B cell (primary cell): ENCODE results near the gene SDR9C7. TPM values are rescaled to one million over a fixed set of nuclear protein-coding genes. Genes with fewer than 3 reads are reported as not detected.

Experiments
- ATAC-seq: fragments of 200-7000 bp; cut with Tn5 transposase; one replicate; pipeline ENCODE4 v1.10.0; 2021; ENCODE audit warnings: low read depth, mild to moderate bottlenecking, moderate number of reproducible peaks, moderate library complexity
- CTCF ChIA-PET: fragments of 350-600 bp; sonication (Branson Sonifier 250); formaldehyde crosslinking; loops from one replicate; lab custom pipeline; 2021; ENCODE audit warnings: antibody characterized with exemption, inconsistent platforms; lab: Charles Lee
- POLR2A ChIA-PET: fragments of 350-600 bp; sonication (Branson Sonifier 250); formaldehyde crosslinking; loops from one replicate; lab custom pipeline; 2021; ENCODE audit warnings: antibody characterized with exemption; lab: Charles Lee
- DNase-seq: peaks from one replicate; pipeline ENCODE4 v3.0.0; 2013
- H2AFZ ChIP-seq: 2 replicates; pipeline ENCODE4 v1.6.1; 2012; ENCODE audit warnings: mild to moderate bottlenecking, low read depth, low read length; ENCODE audit not compliant: insufficient read depth, poor library complexity, severe bottlenecking
- H3K27ac ChIP-seq, 2 donors: 1 replicate in 1 of 2; 2 replicates in 1 of 2; pipeline ENCODE4 v1.5.1; 2012 to 2013; ENCODE audit warnings: low read length in 2 of 2, mild to moderate bottlenecking in 2 of 2, moderate library complexity in 1 of 2
- H3K27me3 ChIP-seq, 4 experiments: fragments of 200-600 bp in 1 of 4; sonication (generic) in 1 of 4; replicated peaks in 1 of 4; 1 replicate in 2 of 4; 2 replicates in 2 of 4; pipeline versions ENCODE4 v1.6.1 to v1.7.0; 2013 to 2016; ENCODE audit warnings: low read length in 3 of 4, mild to moderate bottlenecking in 2 of 4, mixed read lengths in 1 of 4, moderate library complexity in 1 of 4; ENCODE audit not compliant: insufficient read depth in 4 of 4, control insufficient read depth in 3 of 4; ENCODE audit errors: control extremely low read depth in 1 of 4
- H3K36me3 ChIP-seq, 2 experiments: replicated peaks in 1 of 2; 1 replicate in 1 of 2; 2 replicates in 1 of 2; pipeline versions ENCODE4 v1.6.1 to v1.7.1; 2013; ENCODE audit warnings: low read length in 1 of 2; ENCODE audit not compliant: insufficient read depth in 2 of 2, control insufficient read depth in 1 of 2; ENCODE audit errors: control extremely low read depth in 1 of 2, extremely low read depth in 1 of 2
- H3K4me1 ChIP-seq, 2 donors: fragments of 200-600 bp in 1 of 2; sonication (generic) in 1 of 2; 1 replicate in 1 of 2; 2 replicates in 1 of 2; pipeline versions ENCODE4 v1.5.1 to v1.6.1; 2013 to 2017; ENCODE audit warnings: low read length in 2 of 2; ENCODE audit not compliant: control insufficient read depth in 2 of 2, insufficient read depth in 2 of 2
- H3K4me2 ChIP-seq: replicated peaks from 2 replicates; pipeline ENCODE3; 2012; ENCODE audit warnings: mild to moderate bottlenecking, low read depth, low read length; ENCODE audit not compliant: poor library complexity, severe bottlenecking
- H3K4me3 ChIP-seq, 5 experiments: fragments of 200-600 bp in 1 of 5; sonication (generic) in 1 of 5; 1 replicate in 3 of 5; 2 replicates in 2 of 5; pipeline versions ENCODE4 v1.5.1 to v1.7.0; 2011 to 2016; ENCODE audit warnings: low read length in 4 of 5, mild to moderate bottlenecking in 4 of 5, low read depth in 2 of 5, control low read depth in 1 of 5, moderate library complexity in 1 of 5; ENCODE audit not compliant: insufficient read depth in 1 of 5; ENCODE audit errors: control extremely low read depth in 1 of 5, extremely low read depth in 1 of 5
- H3K79me2 ChIP-seq: fragments of 200-600 bp; sonication (generic); one replicate; pipeline ENCODE4 v1.6.0; 2016; ENCODE audit warnings: low read length; ENCODE audit not compliant: control insufficient read depth, insufficient read depth
- H3K9ac ChIP-seq: fragments of 200-600 bp; sonication (generic); 2 replicates; pipeline ENCODE4 v1.6.1; 2017; ENCODE audit warnings: mild to moderate bottlenecking, low read length, moderate library complexity
- H3K9me3 ChIP-seq, 3 donors: one replicate each; pipeline versions ENCODE4 v1.6.1 to v1.7.1; 2013; ENCODE audit warnings: low read length in 2 of 3; ENCODE audit not compliant: control insufficient read depth in 2 of 3, insufficient read depth in 1 of 3; ENCODE audit errors: control extremely low read depth in 1 of 3
- H4K20me1 ChIP-seq: 2 replicates; pipeline ENCODE4 v1.6.0; 2012; ENCODE audit warnings: mild to moderate bottlenecking, low read length; ENCODE audit not compliant: insufficient read depth, control insufficient read depth, poor library complexity, severe bottlenecking
- H3K27ac Mint-ChIP-seq: one replicate; pipeline ENCODE4 v1.8.0; 2021; ENCODE audit warnings: mixed read lengths
- H3K27me3 Mint-ChIP-seq: one replicate; pipeline ENCODE4 v1.8.0; 2021; ENCODE audit warnings: mixed read lengths
- H3K4me1 Mint-ChIP-seq: one replicate; pipeline ENCODE4 v1.8.0; 2021; ENCODE audit warnings: mixed read lengths
- H3K4me3 Mint-ChIP-seq: one replicate; pipeline ENCODE4 v1.8.0; 2021; ENCODE audit warnings: mixed read lengths
- H3K9me3 Mint-ChIP-seq: one replicate; pipeline ENCODE4 v1.8.0; 2022; ENCODE audit warnings: mixed read lengths; ENCODE audit not compliant: insufficient read depth
- EZH2 ChIP-seq: IDR thresholded peaks from 2 replicates; pipeline ENCODE4 v1.6.1; 2012; ENCODE audit warnings: borderline replicate concordance, low read depth, mild to moderate bottlenecking, moderate library complexity, low read length; ENCODE audit not compliant: insufficient read depth, poor library complexity, severe bottlenecking
- WGBS: methylation state at CpG from one replicate; pipeline ENCODE4 v1.1.5; 2013; ENCODE audit warnings: missing lambda C conversion rate; ENCODE audit not compliant: insufficient coverage; 5-methylcytosine and 5-hydroxymethylcytosine counted together
- intact Hi-C: fragments of 100-400 bp; cut with micrococcal nuclease; formaldehyde crosslinking; loops from one replicate; pipeline ENCODE4 v1.10.0; 2022
- polyA plus RNA-seq: library from polyadenylated mRNA; depleted of rRNA; stranded (reverse); fragments of >200 nt; gene quantifications from 2 replicates; pipeline ENCODE4 v1.2.3, GENCODE V29; 2012
- total RNA-seq, 2 donors: library from RNA; stranded (reverse); fragments of 120-200 nt in 1 of 2; gene quantifications; 1 replicate in 1 of 2; 2 replicates in 1 of 2; pipeline versions ENCODE4 v1.2.3 to v1.2.4, GENCODE V29; 2013 to 2022
- TF ChIP-seq, protein P1 (sequence below): fragments of 200-600 bp; IDR thresholded peaks from one replicate; pipeline ENCODE4 v1.8.0; 2022; ENCODE audit warnings: antibody characterized with exemption, mild to moderate bottlenecking

Gene SDR9C7
- total and polyA plus RNA-seq, 2 donors (not counting 1 experiment from before 2014, with no cell fraction given): not detected

DNA sequence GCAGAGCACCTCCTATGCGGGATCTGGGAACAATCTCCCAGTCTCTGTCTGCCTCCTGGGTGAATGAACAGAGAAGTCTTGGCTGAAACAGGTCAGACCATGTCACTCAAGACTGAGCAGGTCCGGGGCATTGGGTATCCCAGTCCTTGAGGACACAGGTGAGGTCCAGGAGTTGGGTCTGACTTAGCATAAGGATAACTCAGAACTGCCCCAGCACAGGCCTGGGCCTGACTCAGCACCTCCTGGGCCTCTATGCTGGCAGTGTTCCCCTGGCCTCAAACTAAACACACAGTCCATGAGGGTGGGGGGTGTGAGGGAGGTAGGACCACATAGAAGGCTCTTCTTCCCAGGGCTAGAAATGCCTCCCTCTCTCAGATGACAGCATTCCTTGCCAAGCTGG lies 1.5 kb upstream of the SDR9C7 start:
- H3K4me2 ChIP-seq: no peak overlapping the region
- H3K79me2 ChIP-seq: no peaks in the 10 kb centered on the region
- no peaks in the 10 kb centered on the region for H3K36me3 ChIP-seq
- peaks cover 4 to 7% of the 10 kb centered on the region in 2 donors for H3K4me1 ChIP-seq
- ATAC-seq (no peak), DNase-seq (no peak)
- H2AFZ ChIP-seq: no peak overlapping the region
- Mint-ChIP-seq H3K27me3 (no peaks in the 10 kb centered on the region), H3K4me3 (no peak overlapping the region), H3K4me1 (peaks cover 5% of the 10 kb centered on the region), H3K27ac (no peak overlapping the region), H3K9me3 (no peaks in the 10 kb centered on the region)
- ChIA-PET CTCF (no interaction called here), POLR2A (no interaction called here)
- peaks cover 0 to 11% (median 0%) of the 10 kb centered on the region in 4 experiments for H3K27me3 ChIP-seq
- H3K9me3 ChIP-seq: no peaks in the 10 kb centered on the region
- TF ChIP-seq, protein P1, sequence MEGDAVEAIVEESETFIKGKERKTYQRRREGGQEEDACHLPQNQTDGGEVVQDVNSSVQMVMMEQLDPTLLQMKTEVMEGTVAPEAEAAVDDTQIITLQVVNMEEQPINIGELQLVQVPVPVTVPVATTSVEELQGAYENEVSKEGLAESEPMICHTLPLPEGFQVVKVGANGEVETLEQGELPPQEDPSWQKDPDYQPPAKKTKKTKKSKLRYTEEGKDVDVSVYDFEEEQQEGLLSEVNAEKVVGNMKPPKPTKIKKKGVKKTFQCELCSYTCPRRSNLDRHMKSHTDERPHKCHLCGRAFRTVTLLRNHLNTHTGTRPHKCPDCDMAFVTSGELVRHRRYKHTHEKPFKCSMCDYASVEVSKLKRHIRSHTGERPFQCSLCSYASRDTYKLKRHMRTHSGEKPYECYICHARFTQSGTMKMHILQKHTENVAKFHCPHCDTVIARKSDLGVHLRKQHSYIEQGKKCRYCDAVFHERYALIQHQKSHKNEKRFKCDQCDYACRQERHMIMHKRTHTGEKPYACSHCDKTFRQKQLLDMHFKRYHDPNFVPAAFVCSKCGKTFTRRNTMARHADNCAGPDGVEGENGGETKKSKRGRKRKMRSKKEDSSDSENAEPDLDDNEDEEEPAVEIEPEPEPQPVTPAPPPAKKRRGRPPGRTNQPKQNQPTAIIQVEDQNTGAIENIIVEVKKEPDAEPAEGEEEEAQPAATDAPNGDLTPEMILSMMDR: no peak
- TF ChIP-seq EZH2: no peak
- WGBS: 100% methylated on average over 2 of the region's 2 CpGs
- no peak overlapping the region for H3K27ac ChIP-seq
- intact Hi-C loops: no loop called here
- no peak overlapping the region for H3K4me3 ChIP-seq
- no peak overlapping the region for H3K9ac ChIP-seq
- H4K20me1 ChIP-seq: no peaks in the 10 kb centered on the region

DNA sequence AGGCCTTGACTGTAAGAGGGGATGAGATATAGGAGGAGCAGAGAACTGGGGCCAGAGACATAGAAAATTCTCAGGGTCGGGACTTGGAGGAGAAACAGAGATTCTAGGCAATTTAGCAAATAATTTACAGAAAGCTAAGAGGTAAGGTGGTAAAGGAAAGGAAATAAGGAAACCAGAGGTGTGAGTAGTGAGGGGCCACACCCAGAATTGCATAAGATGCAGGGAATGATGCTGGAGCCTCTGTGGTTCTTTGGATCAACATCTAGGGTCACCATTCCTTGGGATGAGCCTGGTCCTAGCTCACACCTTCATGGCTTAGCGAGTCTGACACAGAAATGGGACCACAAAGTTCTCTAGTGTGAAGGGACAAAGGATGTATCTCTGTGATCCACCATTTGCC lies 949 bp upstream of the SDR9C7 start:
- intact Hi-C loops: no loop called here
- H3K9ac ChIP-seq: no peak overlapping the region
- POLR2A ChIA-PET: no interaction called here
- Mint-ChIP-seq H3K4me1 (peaks cover 5% of the 10 kb centered on the region), H3K27me3 (no peaks in the 10 kb centered on the region), H3K4me3 (no peak overlapping the region), H3K27ac (no peak overlapping the region), H3K9me3 (no peaks in the 10 kb centered on the region)
- H3K79me2 ChIP-seq: no peaks in the 10 kb centered on the region
- no peak overlapping the region for H3K4me2 ChIP-seq
- no peaks in the 10 kb centered on the region for H4K20me1 ChIP-seq
- H3K36me3 ChIP-seq: no peaks in the 10 kb centered on the region
- H3K9me3 ChIP-seq: no peaks in the 10 kb centered on the region
- no peak overlapping the region for H3K4me3 ChIP-seq
- TF ChIP-seq EZH2: no peak
- TF ChIP-seq, protein P1: no peak
- H2AFZ ChIP-seq: no peak overlapping the region
- DNase-seq (no peak), ATAC-seq (no peak)
- no peak overlapping the region for H3K27ac ChIP-seq
- WGBS: 86% methylated on average over 2 of the region's 2 CpGs
- H3K27me3 ChIP-seq: peaks cover 0 to 11% (median 0%) of the 10 kb centered on the region in 4 experiments
- CTCF ChIA-PET: interaction anchor here (0.7 kb wide), 1 partner anchor 24 kb away, joined by 3 read pairs; no protein-coding TSS in a partner anchor
- peaks cover 4 to 7% of the 10 kb centered on the region in 2 donors for H3K4me1 ChIP-seq
